Heart right ventricle (tissue), 16 donors: Measurements from ENCODE around the gene CHST12. TPM values are rescaled to one million over a fixed set of nuclear protein-coding genes. Genes with fewer than 3 reads are reported as not detected.

ENCODE experiments used
- ATAC-seq, 8 donors: fragments of 200-7000 bp; cut with Tn5 transposase; one replicate each; pipeline ENCODE4 v1.9.1; 2020; ENCODE audit warnings: mild to moderate bottlenecking in 8 of 8, moderate library complexity in 8 of 8, moderate number of reproducible peaks in 1 of 8
- DNase-seq, 2 donors: peaks; one replicate each; pipeline ENCODE4 v3.0.0-alpha.2; 2020
- H3K27ac ChIP-seq, 10 donors: fragments of 200-600 bp; sonication (generic) in 2 of 10; one replicate each; pipeline versions ENCODE4 v1.5.0 to v1.8.0; 2020 to 2022; ENCODE audit warnings: mild to moderate bottlenecking in 3 of 10
- H3K27me3 ChIP-seq, 7 donors: fragments of 200-600 bp; one replicate each; pipeline ENCODE4 v1.8.0; 2021 to 2022; ENCODE audit warnings: mild to moderate bottlenecking in 2 of 7
- H3K36me3 ChIP-seq, 9 donors: fragments of 200-600 bp; sonication (generic) in 1 of 9; one replicate each; pipeline versions ENCODE4 v1.5.0 to v1.8.0; 2020 to 2022; ENCODE audit warnings: mild to moderate bottlenecking in 2 of 9
- H3K4me1 ChIP-seq, 9 donors: fragments of 200-600 bp; sonication (generic) in 1 of 9; one replicate each; pipeline versions ENCODE4 v1.5.0 to v1.8.0; 2020 to 2022; ENCODE audit warnings: mild to moderate bottlenecking in 4 of 9
- H3K4me3 ChIP-seq, 10 donors: fragments of 200-600 bp; sonication (generic) in 2 of 10; one replicate each; pipeline versions ENCODE4 v1.5.0 to v1.8.0; 2020 to 2022; ENCODE audit warnings: mild to moderate bottlenecking in 7 of 10, moderate library complexity in 2 of 10
- H3K9me3 ChIP-seq, 11 donors: fragments of 200-600 bp in 10 of 11; sonication (generic) in 2 of 11; one replicate each; pipeline versions ENCODE4 v1.5.0 to v1.8.0; 2013 to 2022; ENCODE audit warnings: mild to moderate bottlenecking in 2 of 11, control low read depth in 1 of 11, moderate library complexity in 1 of 11
- WGBS, 2 donors: extraction: QIAGEN DNeasy Blood & Tissue Kit; methylation state at CpG; one replicate each; pipeline ENCODE4 v1.1.7; 2013; ENCODE audit warnings: inconsistent platforms in 1 of 2; 5-methylcytosine and 5-hydroxymethylcytosine counted together
- intact Hi-C, 10 donors: fragments of 100-400 bp; cut with DNase I; formaldehyde crosslinking; loops; one replicate each; pipeline versions ENCODE4 v1.11.1 to v1.14.2; 2022
- polyA plus RNA-seq, 2 donors: library from polyadenylated mRNA; stranded (reverse); fragments of 200-250 nt; gene quantifications; one replicate each; pipeline ENCODE4 v1.2.3, GENCODE V29; 2013
- total RNA-seq, 10 donors: library from RNA; stranded (reverse); fragmentation: NEBNext Ultra II Directional in 3 of 10; extraction: Animal tissue kit (Norgen Biotek cat#: 25700) in 3 of 10; gene quantifications; one replicate each; pipeline versions ENCODE4 v1.2.1 to v1.2.4, GENCODE V29; 2021 to 2023
- TF ChIP-seq, protein P1 (sequence below), 9 donors: fragments of 200-600 bp; sonication (generic) in 2 of 9; IDR thresholded peaks; one replicate each; pipeline versions ENCODE4 v1.5.0 to v1.8.0; 2021 to 2022; ENCODE audit warnings: antibody characterized with exemption in 9 of 9, mild to moderate bottlenecking in 5 of 9, moderate library complexity in 1 of 9
- donor health status: Arrhythmogenic right ventricular cardiomyopathy.
- donor health status: ischemic (EF 13 %, LVEDD 7.1; RV severe dilation, severe dysfunction).
- donor health status: healthy with polysubstance abuse.
- donor health status: DM: no; HTN: yes; CAD: no.
- donor health status: DM: no; HTN: no; CAD: no.
- donor health status: ischemic (EF 25% LVEDD 6.9; RV normal size, moderate dysfunction).
- donor health status: ischemic (EF 25% LVEDD 5.7; RV mildly dilated, moderate dysfunction).
- donor health status: healthy.
- donor health status: DM: yes; HTN: yes; CAD: no.
- donor health status: Ischemic cardiomyopathy.
- donor health status: ischemic (EF 35%, LVEDD 5.7; RV mildly dilated, moderate dysfunction).
- donor health status: nonischemic (EF 11% LVEDD 7.7; RV severe dilation, severe dysfunction).
- donor health status: DM: yes; HTN: yes; CAD: no.
- donor health status: PGD.
- donor health status: ischemic (EF 29% LVEDD 5.4; RV normal size, mild dysfunction).
- donor health status: nonischemic (EF 23%, LVEDD 6.1; RV moderate dilation, normal function).

CHST12 gene
- total and polyA plus RNA-seq, 12 donors = 12.4 to 17.2 (median 14.0) TPM

DNA sequence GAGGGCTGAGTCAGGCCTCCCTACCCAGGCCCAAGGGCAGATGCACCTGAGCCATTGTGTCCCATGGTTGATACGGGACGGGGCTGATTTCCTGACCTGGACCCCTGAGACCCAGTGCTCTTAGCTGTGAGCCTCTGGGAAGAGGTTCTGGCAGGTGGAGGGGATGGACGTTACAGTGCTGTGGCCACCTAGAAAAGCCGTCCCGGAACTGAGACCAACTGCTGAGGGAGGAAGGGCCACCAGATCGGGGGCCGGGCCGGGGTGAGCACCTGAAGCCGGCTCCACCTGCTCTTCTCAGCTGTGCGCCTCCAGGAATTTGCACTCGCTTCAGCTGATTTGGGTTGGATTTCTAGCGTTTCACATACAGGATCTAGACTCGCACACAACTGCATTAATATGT lies 35.4 kb downstream of the CHST12 start:
- Histone ChIP-seq H3K27ac (peak overlapping the region in 1 of 10 donors; percentile 31), H3K9me3 (no peaks in the 10 kb centered on the region), H3K4me1 (peaks cover 0 to 30% (median 8%) of the 10 kb centered on the region in 9 donors), H3K27me3 (no peaks in the 10 kb centered on the region), H3K36me3 (peaks cover 0 to 47% (median 6%) of the 10 kb centered on the region in 9 donors), H3K4me3 (no peak overlapping the region)
- DNase-seq (no peak), ATAC-seq (no peak)
- 93 to 94% methylated on average over 13 of the region's 13 CpGs for WGBS, 2 donors
- TF ChIP-seq, protein P1, sequence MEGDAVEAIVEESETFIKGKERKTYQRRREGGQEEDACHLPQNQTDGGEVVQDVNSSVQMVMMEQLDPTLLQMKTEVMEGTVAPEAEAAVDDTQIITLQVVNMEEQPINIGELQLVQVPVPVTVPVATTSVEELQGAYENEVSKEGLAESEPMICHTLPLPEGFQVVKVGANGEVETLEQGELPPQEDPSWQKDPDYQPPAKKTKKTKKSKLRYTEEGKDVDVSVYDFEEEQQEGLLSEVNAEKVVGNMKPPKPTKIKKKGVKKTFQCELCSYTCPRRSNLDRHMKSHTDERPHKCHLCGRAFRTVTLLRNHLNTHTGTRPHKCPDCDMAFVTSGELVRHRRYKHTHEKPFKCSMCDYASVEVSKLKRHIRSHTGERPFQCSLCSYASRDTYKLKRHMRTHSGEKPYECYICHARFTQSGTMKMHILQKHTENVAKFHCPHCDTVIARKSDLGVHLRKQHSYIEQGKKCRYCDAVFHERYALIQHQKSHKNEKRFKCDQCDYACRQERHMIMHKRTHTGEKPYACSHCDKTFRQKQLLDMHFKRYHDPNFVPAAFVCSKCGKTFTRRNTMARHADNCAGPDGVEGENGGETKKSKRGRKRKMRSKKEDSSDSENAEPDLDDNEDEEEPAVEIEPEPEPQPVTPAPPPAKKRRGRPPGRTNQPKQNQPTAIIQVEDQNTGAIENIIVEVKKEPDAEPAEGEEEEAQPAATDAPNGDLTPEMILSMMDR (IDR thresholded peaks at IDR 0.05) = no peak
- intact Hi-C loops = no loop called here

DNA sequence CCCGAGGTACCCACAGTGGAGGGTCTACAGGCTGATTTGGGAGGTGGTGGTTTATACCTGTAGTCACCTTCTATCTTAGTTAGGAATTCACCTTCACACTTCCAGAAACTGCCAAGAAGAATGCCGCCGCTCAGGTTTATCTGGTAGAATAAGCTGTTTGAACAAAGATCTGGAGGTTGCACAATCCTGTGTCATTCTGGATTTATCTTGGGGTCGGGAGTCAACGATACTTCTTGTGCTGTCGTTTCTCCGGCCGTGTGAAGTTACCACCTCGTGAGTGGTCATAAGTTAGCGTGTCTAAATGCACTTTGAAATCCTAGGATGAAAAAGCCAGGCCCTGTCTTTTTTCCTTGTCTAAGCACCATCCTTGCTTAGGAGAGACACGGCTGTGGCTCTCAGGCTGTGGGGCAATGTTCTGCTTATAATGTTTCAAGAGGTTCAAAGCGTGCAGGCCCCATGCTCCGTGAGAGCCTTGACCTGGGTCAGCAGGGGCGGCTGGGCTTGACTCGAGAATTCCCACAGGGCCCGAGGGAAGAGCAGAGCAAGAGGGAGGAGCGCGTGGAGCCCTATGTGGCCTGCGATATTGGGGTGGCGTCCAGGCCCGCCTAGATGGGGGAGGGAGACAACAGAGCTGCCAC lies 37.3 kb downstream of the CHST12 start:
- 78 to 79% methylated on average over 21 of the region's 21 CpGs for WGBS, 2 donors
- no peak for ATAC-seq
- H3K27ac ChIP-seq = no peak overlapping the region
- H3K9me3 ChIP-seq = no peaks in the 10 kb centered on the region
- H3K4me1 ChIP-seq = peaks cover 0 to 33% (median 10%) of the 10 kb centered on the region in 9 donors
- intact Hi-C loops = loop anchor here in 2 of 10 donors (10.0 kb wide), 2 partner anchors 86 to 244 kb away; partner anchors contain the start of genes AMZ1 (in 1 of the 2) and EIF3B (in 1 of the 2)
- no peak for DNase-seq
- peaks cover 0 to 38% (median 0%) of the 10 kb centered on the region in 9 donors for H3K36me3 ChIP-seq
- TF ChIP-seq, protein P1 (IDR thresholded peaks at IDR 0.05) = no peak
- no peaks in the 10 kb centered on the region for H3K27me3 ChIP-seq
- H3K4me3 ChIP-seq = no peak overlapping the region

GRCh38 chr7:2441430-2442058 lies 38.1 kb downstream of the CHST12 start:
- no peak overlapping the region for H3K4me3 ChIP-seq
- no peak overlapping the region for H3K27ac ChIP-seq
- TF ChIP-seq, protein P1 (IDR thresholded peaks at IDR 0.05) = no peak
- peaks cover 0 to 32% (median 10%) of the 10 kb centered on the region in 9 donors for H3K4me1 ChIP-seq
- intact Hi-C loops = loop anchor here in 2 of 10 donors (10.0 kb wide), 2 partner anchors 87 to 243 kb away; partner anchors contain the start of genes AMZ1 (in 1 of the 2) and EIF3B (in 1 of the 2)
- no peaks in the 10 kb centered on the region for H3K9me3 ChIP-seq
- ATAC-seq (no peak), DNase-seq (no peak)
- 94 to 95% methylated on average over 5 of the region's 5 CpGs for WGBS, 2 donors
- H3K27me3 ChIP-seq = no peaks in the 10 kb centered on the region
- H3K36me3 ChIP-seq = peaks cover 0 to 30% (median 0%) of the 10 kb centered on the region in 9 donors

DNA sequence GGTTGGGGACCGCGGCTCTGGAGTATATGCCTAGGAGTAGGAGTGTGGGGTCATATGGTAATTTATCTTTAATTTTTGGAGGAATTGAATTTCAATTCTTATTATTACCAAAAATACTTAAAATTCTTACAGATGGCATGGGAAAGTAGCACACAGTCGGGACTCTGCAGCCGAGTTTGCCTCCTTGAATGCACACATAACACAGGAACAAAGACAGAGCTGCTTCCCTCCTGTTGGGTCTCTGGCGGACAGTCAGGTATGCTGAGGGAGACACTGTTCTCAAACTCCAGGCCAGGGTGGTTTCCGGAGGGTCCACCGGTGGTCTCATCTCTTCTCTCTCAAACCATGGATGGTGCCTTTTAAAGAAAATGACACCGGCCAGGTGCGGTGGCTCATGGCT lies 40.1 kb downstream of the CHST12 start:
- Histone ChIP-seq H3K36me3 (peaks cover 0 to 31% (median 0%) of the 10 kb centered on the region in 9 donors), H3K4me1 (peaks cover 0 to 18% (median 3%) of the 10 kb centered on the region in 9 donors), H3K27ac (no peak overlapping the region), H3K4me3 (no peak overlapping the region), H3K27me3 (no peaks in the 10 kb centered on the region), H3K9me3 (no peaks in the 10 kb centered on the region)
- intact Hi-C loops = loop anchor here in 2 of 10 donors (10.0 kb wide), 2 partner anchors 89 to 241 kb away; partner anchors contain the start of genes AMZ1 (in 1 of the 2) and EIF3B (in 1 of the 2)
- WGBS, 2 donors = 94 to 99% methylated on average over 9 of the region's 9 CpGs
- ATAC-seq (no peak), DNase-seq (no peak)
- TF ChIP-seq, protein P1 (IDR thresholded peaks at IDR 0.05) = no peak
